Aorta (tissue), 5 donors: ENCODE measurements around the gene HSP90AA1. TPM values are rescaled to one million over a fixed set of nuclear protein-coding genes. Genes with fewer than 3 reads are reported as not detected.
A peak's percentile ranks its signal among the peaks of the same experiment; 100 is the strongest.
"Not testable (repeated sequence)": the region's sequence is repeated elsewhere in the genome, so short reads cannot be mapped to it uniquely, and the experiment has no call there.

ENCODE experiments used
- ATAC-seq: fragments of 200-7000 bp; cut with Tn5 transposase; one replicate; pipeline ENCODE4 v1.9.1; 2022; ENCODE audit warnings: moderate library complexity; ENCODE audit not compliant: low FRiP score
- DNase-seq, 2 donors: peaks; one replicate each; pipeline ENCODE4 v3.0.0-alpha.2; 2020
- H3K27ac ChIP-seq, 2 donors: one replicate each; pipeline ENCODE4 v1.5.1; 2013; ENCODE audit warnings: low read length in 2 of 2, mild to moderate bottlenecking in 2 of 2, moderate library complexity in 2 of 2, control low read depth in 1 of 2, inconsistent platforms in 1 of 2, low read depth in 1 of 2
- H3K27me3 ChIP-seq, 2 donors: one replicate each; pipeline ENCODE4 v1.6.1; 2013; ENCODE audit warnings: control low read depth in 1 of 2, low read length in 1 of 2, mild to moderate bottlenecking in 1 of 2, moderate library complexity in 1 of 2; ENCODE audit not compliant: insufficient read depth in 2 of 2, control insufficient read depth in 1 of 2
- H3K36me3 ChIP-seq, 2 donors: one replicate each; pipeline ENCODE4 v1.6.1; 2013; ENCODE audit warnings: control low read depth in 1 of 2, low read length in 1 of 2, mild to moderate bottlenecking in 1 of 2; ENCODE audit not compliant: insufficient read depth in 2 of 2, control insufficient read depth in 1 of 2
- H3K4me1 ChIP-seq, 2 donors: one replicate each; pipeline ENCODE4 v1.6.1; 2013; ENCODE audit warnings: low read length in 2 of 2, control low read depth in 1 of 2, mild to moderate bottlenecking in 1 of 2, moderate library complexity in 1 of 2; ENCODE audit not compliant: insufficient read depth in 2 of 2, control insufficient read depth in 1 of 2
- H3K4me3 ChIP-seq, 2 donors: one replicate each; pipeline ENCODE4 v1.5.1; 2013; ENCODE audit warnings: low read length in 2 of 2, control low read depth in 1 of 2, mild to moderate bottlenecking in 1 of 2
- H3K9me3 ChIP-seq: one replicate; pipeline ENCODE4 v1.6.1; 2013; ENCODE audit warnings: mild to moderate bottlenecking, low read length; ENCODE audit not compliant: control insufficient read depth
- WGBS, 2 donors: extraction: QIAGEN DNeasy Blood & Tissue Kit; methylation state at CpG; one replicate each; pipeline ENCODE4 v1.1.7; 2013; 5-methylcytosine and 5-hydroxymethylcytosine counted together
- intact Hi-C, 2 donors: fragments of 100-400 bp; cut with DNase I; formaldehyde crosslinking; loops; one replicate each; pipeline versions ENCODE4 v1.14.2 to v1.15.0; 2022
- long read RNA-seq, 2 donors: library from polyadenylated mRNA; unstranded; transcript quantifications; one replicate each; pipeline ENCODE4 v2.0.0, GENCODE V29; 2020 to 2021
- polyA plus RNA-seq, 2 donors: library from polyadenylated mRNA; stranded (reverse); fragments of 200-250 nt; gene quantifications; one replicate each; pipeline ENCODE4 v1.2.3, GENCODE V29; 2013
- total RNA-seq, 2 donors: library from RNA; stranded (reverse); fragmentation: NEBNext Ultra II Directional; extraction: Animal tissue kit (Norgen Biotek cat#: 25700); gene quantifications; one replicate each; pipeline ENCODE4 v1.2.1, GENCODE V29; 2021
- donor health status: healthy with polysubstance abuse.
- donor health status: Bipolar disorder and iron deficiency.
- donor health status: DM: no; HTN: no; CAD: no.
- donor health status: DM: no; HTN: no; CAD: no.
- donor health status: DM: yes; HTN: yes; CAD: no.

The HSP90AA1 gene
- total RNA-seq (100 to 1,000 TPM; 254 to 379 TPM), polyA plus RNA-seq (100 to 1,000 TPM; 189 to 272 TPM)
- long read RNA-seq, donor 1, transcript HSP90AA1-201 (11 exons, 3,379 nt) = major isoform, 6 of 348 reads
- long read RNA-seq, donor 1, partial matches to known transcripts = 311 of 348 reads
- long read RNA-seq, donor 1, other reads (novel, unspliced or antisense) = 26 of 348 reads
- long read RNA-seq, donor 2, transcript HSP90AA1-205 (2 exons, 429 nt) = minor isoform, 5 of 121 reads
- long read RNA-seq, donor 2, transcript HSP90AA1-201 (11 exons, 3,379 nt) = major isoform, 20 of 121 reads
- long read RNA-seq, donor 2, partial matches to known transcripts = 87 of 121 reads
- long read RNA-seq, donor 2, other reads (novel, unspliced or antisense) = 9 of 121 reads

DNA sequence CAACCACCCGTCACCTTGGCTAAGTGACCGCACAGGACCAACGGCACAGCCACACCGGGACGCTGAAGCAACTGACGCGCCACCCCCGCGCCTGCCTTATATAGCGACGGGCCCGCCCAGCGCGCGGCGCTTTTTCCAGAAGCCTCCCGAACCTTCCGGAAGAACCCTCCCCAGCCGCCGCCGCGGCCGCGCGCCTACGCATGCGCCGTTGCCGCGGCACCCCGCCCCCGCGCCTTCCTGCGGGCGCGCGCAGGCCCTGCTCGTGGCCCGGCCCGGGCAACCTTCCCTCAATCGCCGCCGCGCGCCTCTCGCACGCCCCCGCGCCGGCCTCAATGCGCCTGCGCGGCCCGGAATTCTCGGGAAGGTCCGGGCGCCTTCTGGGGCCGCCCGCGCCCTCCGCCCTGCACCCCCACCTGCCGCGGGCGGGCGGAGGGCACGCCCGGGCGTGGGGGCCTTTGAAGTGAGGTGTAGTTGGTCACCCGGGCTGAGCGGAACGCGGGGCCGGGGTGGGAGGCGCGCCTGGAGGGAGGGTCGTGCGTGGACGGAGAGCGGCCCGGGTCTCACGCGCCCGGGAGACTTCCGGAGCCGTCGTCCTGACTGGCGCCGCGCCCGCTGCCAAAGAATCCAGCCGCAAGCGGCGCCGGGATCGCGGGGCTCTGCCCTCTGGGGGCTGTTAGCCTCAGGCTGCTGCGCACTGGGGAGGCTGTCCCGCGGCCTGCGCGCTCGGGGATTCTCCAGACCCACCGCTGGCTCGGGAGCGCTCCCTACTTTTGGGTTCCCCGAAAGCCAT lies at the start of gene HSP90AA1:
TSS of gene HSP90AA1 (minus strand) at position 73 of the 790 bp plus-strand sequence. CDS start 666 bp downstream, outside the sequence.
- 1% methylated on average over 69 to 106 of the region's 106 CpGs for WGBS, 2 donors
- intact Hi-C loops = loop anchor here (2.0 to 10.0 kb wide), 3 partner anchors 122 to 228 kb away; partner anchors contain the start of genes DYNC1H1 (in 2 of the 2) and ZNF839 (in 2 of the 2)
- Histone ChIP-seq H3K27me3 (peaks cover 0 to 2% of the 10 kb centered on the region in 2 donors), H3K27ac (peak within 1 kb of the TSS; percentile 87 to 100), H3K4me3 (peak within 1 kb of the TSS; percentile 99), H3K36me3 (peaks cover 0 to 5% of the 10 kb centered on the region in 2 donors), H3K9me3 (no peaks in the 10 kb centered on the region), H3K4me1 (peaks cover 0 to 2% of the 10 kb centered on the region in 2 donors)
- DNase-seq = peak; percentile 96 to 99
- peak; percentile 95 for ATAC-seq

DNA sequence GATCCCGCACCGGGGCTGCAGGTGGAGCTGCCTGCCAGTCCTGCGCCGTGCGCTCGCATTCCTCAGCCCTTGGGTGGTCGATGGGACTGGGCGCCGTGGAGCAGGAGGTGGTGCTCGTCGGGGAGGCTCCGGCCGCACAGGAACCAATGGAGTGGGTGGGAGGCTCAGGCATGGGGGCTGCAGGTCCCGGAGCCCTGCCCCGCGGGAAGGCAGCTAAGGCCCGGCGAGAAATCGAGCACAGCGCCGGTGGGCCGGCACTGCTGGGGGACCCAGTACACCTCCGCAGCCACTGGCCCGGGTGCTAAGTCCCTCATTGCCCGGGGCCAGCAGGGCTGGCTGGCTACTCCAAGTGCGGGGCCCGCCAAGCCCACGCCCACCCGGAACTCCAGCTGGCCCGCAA lies 48.6 kb upstream of the HSP90AA1 start:
- ATAC-seq = not testable (repeated sequence)

DNA sequence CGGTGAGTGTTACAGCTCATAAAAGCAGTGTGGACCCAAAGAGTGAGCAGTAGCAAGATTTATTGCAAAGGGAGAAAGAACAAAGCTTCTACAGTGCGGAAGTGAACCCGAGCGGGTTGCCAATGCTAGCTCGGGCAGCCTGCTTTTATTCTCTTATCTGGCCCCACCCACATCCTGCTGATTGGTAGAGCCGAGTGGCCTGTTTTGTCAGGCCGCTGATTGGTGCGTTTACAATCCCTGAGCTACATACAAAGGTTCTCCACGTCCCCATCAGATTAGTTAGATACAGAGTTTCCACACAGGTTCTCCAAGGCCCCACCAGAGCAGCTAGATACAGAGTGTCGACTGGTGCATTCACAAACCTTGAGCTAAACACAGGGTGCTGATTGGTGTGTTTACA lies 47.9 kb upstream of the HSP90AA1 start:
- not testable (repeated sequence) for DNase-seq, H3K27me3 ChIP-seq, ATAC-seq, H3K9me3 ChIP-seq, H3K4me1 ChIP-seq, H3K27ac ChIP-seq, H3K36me3 ChIP-seq, H3K4me3 ChIP-seq
- intact Hi-C loops = loop anchor here in 1 of 2 donors (5.0 kb wide), 1 partner anchor 183 kb away; the partner anchor contains the start of gene ZNF839
- WGBS, 2 donors = 90% methylated on average over 10 of the region's 10 CpGs

More for the DNA sequence above, 48.6 kb upstream of the HSP90AA1 start:
- H3K27me3 ChIP-seq, H3K4me1 ChIP-seq, H3K4me3 ChIP-seq, H3K36me3 ChIP-seq, H3K9me3 ChIP-seq, DNase-seq, H3K27ac ChIP-seq: not testable (repeated sequence)
- 98% methylated on average over 26 to 30 of the region's 30 CpGs for WGBS, 2 donors
- intact Hi-C loops = loop anchor here in 1 of 2 donors (5.0 kb wide), 1 partner anchor 182 kb away; the partner anchor contains the start of gene ZNF839

DNA sequence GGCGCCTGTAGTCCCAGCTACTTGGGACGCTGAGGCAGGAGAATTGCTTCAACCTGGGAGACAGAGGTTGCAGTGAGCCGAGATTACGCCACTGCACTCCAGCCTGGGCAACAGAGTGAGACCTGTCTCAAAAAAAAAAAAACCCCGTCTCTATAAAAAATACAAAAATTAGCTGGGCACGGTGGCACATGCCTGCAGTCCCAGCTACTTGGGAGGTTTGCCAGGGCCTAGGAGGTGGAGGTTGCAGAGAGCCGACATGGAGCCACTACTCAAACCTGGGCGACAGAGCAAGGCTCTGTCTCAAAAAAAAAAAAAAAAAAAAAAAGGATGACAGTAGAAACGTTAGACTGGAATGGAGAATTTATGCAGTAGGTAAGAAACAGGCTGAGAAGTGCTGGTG lies 47.2 kb upstream of the HSP90AA1 start:
- DNase-seq, H3K27me3 ChIP-seq, ATAC-seq, H3K27ac ChIP-seq, intact Hi-C loops, H3K4me1 ChIP-seq, H3K4me3 ChIP-seq, H3K36me3 ChIP-seq, H3K9me3 ChIP-seq: not testable (repeated sequence)
- 90% methylated on average over 9 of the region's 9 CpGs for WGBS, 2 donors

DNA sequence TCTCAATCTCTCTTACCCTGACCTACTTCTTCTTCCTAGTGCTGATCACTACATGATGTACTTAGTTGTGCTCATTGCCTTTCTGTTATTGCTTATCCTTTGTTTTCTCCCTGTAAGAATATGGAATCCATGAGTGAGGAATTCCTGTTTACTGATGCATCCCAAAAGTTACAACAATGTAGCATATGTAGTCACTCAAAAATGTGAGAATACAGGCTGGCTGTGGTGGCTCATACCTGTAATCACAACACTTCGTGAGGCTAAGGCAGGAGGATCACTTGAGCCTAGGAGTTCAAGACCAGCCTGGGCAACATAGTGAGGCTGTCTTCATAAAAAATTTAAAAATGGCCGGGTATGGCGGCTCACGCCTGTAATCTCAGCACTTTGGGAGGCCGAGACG lies 44.9 kb upstream of the HSP90AA1 start:
- no peaks in the 10 kb centered on the region for H3K27me3 ChIP-seq
- no peaks in the 10 kb centered on the region for H3K4me1 ChIP-seq
- DNase-seq = no peak
- 78 to 81% methylated on average over 6 of the region's 6 CpGs for WGBS, 2 donors
- no peak overlapping the region for H3K4me3 ChIP-seq
- ATAC-seq = no peak
- intact Hi-C loops = no loop called here
- H3K9me3 ChIP-seq = no peaks in the 10 kb centered on the region
- no peak overlapping the region for H3K27ac ChIP-seq
- H3K36me3 ChIP-seq = no peaks in the 10 kb centered on the region

DNA sequence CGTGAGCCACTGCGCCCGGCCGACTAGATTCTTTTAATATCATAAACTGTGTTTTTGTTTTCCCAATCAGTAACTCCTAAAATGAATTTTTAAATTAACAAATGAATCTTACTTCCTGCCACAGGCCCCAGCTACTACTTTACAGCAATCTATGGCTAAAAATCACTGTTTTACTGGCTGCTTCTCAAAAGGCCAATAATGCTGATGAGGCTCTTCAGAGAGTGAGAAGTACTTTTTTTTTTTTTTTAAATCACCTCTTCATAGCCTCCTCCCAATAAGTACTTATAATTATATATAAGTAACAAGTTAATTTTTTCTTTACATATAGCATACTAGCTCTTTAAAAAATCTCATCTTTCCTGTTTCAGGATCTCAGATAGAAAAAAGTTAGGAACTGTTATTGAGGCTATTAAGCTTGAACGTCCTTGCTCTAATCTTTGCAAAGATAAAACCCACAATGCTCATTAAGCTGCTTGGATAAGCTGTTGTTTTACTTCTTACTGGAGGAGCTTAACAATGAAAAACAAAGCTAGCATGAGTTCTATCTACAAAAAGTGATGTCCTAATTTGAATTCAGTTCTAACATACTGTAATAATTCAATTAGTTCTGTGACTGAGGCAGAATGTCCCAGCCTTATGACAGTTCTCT lies 40.1 kb upstream of the HSP90AA1 start:
- Histone ChIP-seq H3K27ac (no peak overlapping the region), H3K9me3 (no peaks in the 10 kb centered on the region), H3K36me3 (no peaks in the 10 kb centered on the region), H3K4me3 (no peak overlapping the region), H3K27me3 (no peaks in the 10 kb centered on the region), H3K4me1 (no peaks in the 10 kb centered on the region)
- intact Hi-C loops = no loop called here
- WGBS, 2 donors = 81 to 87% methylated on average over 5 of the region's 5 CpGs
- ATAC-seq = no peak
- DNase-seq = no peak

DNA sequence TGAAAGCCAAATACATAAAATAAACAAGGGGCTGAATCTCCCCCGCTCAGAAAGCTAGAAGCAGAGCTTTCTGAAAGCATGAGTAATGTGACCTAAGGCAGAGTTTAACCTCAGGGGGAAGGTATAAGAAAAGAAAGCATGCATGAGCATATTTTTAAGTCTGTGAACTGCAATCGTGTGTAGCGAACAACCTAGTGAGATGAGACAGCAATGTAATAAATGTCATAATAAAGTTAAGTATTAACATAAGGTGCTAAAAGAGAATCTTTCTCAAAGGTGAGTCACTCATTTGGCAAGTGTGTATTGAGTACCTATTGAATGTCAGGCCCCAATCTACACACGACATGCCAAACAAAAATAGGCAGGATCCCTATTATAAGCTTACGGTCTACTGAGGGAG lies 38.7 kb upstream of the HSP90AA1 start:
- no peak for ATAC-seq
- 78 to 86% methylated on average over 5 of the region's 5 CpGs for WGBS, 2 donors
- H3K27me3 ChIP-seq = no peaks in the 10 kb centered on the region
- no peak for DNase-seq
- intact Hi-C loops = no loop called here
- no peaks in the 10 kb centered on the region for H3K36me3 ChIP-seq
- no peaks in the 10 kb centered on the region for H3K4me1 ChIP-seq
- H3K4me3 ChIP-seq = no peak overlapping the region
- H3K9me3 ChIP-seq = no peaks in the 10 kb centered on the region
- H3K27ac ChIP-seq = no peak overlapping the region

DNA sequence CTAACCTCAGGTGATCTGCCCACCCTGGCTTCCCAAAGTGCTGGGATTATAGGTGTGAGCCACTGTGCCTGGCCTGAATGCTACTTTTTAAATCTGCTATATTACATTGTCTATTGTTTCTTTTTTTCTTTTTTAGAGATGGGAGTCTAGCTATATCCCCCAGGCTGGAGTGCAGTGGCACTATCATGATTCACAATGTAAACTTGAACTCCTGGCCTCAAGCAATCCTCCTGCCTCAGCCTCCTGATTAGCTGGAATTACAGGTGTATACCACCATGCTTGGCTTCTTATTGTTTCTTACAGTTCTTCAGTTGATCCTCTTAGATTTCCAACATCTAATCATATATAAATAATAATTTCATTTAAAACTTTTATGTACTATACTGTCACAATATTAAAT lies 37.6 kb upstream of the HSP90AA1 start:
- H3K9me3 ChIP-seq = no peaks in the 10 kb centered on the region
- no peaks in the 10 kb centered on the region for H3K36me3 ChIP-seq
- DNase-seq = no peak
- intact Hi-C loops = no loop called here
- H3K4me1 ChIP-seq = no peaks in the 10 kb centered on the region
- no peak overlapping the region for H3K27ac ChIP-seq
- H3K27me3 ChIP-seq = no peaks in the 10 kb centered on the region
- no peak overlapping the region for H3K4me3 ChIP-seq
- no peak for ATAC-seq
